Stromal cell of bone marrow (primary cell): ENCODE measurements around the gene ETDC.
A peak's percentile ranks its signal among the peaks of the same experiment; 100 is the strongest.
"Not testable (repeated sequence)": the region's sequence is repeated elsewhere in the genome, so short reads cannot be mapped to it uniquely, and the experiment has no call there.

Experiments used
- DNase-seq: peaks from one replicate; pipeline ENCODE4 v3.0.0-alpha.2; 2012; ENCODE audit warnings: low read depth

Gene ETDC

GRCh38 chrX:135309430-135309923, at the start of gene ETDC:
ETDC (plus strand) TSS chrX:135309480; CDS start chrX:135309480, 0 bp downstream.
- DNase-seq = no peak

DNA sequence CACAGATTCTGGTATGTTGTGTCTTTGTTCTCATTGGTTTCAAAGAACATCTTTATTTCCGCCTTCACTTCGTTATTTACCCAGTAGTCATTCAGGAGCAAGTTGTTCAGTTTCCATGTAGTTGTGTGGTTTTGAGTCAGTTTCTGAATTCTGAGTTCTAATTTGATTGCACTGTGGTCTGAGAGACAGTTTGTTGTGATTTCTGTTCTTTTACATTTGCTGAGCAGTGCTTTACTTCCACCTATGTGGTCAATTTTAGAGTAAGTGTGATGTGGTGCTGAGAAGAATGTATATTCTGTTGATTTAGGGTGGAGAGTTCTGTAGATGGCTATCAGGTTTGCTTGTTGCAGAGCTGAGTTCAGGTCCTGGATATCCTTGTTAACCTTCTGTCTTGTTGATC, 48.3 kb upstream of the ETDC start:
- not testable (repeated sequence) for DNase-seq

GRCh38 chrX:135263376-135263775, 45.9 kb upstream of the ETDC start:
- not testable (repeated sequence) for DNase-seq

- no peak for DNase-seq
Observed at GRCh38 chrX:135264206-135264605, 45.1 kb upstream of the ETDC start.

DNA sequence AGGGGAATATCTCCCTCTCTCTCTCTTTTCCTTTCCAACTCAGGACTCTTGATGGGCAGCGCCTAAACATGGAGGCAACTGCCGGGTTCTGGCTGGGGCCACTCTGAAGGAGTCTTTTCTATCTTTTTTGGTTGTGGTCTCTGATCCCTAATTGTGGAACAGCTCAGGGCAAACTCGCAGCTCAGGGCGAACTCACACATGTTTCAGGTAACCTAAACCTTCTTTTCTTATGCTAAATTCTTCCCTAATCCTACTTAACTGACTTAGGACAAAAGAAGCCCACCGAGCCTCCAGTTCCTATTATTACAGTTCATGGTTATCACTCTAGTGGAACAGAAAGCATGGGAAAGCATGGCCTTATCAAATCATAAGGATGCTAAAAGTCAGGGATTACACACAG, 36.1 kb upstream of the ETDC start:
- no peak for DNase-seq

DNA sequence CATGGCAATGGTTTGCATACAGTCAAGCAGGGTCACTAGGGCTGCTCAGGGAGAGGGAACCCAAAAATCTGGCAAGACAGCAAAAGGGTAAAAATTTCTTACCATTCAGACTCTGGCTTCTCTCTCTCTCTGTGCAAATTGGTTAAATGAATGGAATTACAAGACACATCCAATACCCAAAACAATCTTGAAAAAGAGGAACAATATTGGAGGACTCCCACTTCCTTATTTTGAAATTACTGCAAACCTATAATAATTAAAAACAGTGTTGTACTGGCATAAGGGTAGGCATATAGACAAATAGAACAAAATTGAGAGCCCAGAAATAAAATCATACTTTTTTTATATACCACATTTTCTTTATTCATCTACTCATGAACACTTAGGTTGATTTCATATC, 33.3 kb upstream of the ETDC start:
- no peak for DNase-seq

DNA sequence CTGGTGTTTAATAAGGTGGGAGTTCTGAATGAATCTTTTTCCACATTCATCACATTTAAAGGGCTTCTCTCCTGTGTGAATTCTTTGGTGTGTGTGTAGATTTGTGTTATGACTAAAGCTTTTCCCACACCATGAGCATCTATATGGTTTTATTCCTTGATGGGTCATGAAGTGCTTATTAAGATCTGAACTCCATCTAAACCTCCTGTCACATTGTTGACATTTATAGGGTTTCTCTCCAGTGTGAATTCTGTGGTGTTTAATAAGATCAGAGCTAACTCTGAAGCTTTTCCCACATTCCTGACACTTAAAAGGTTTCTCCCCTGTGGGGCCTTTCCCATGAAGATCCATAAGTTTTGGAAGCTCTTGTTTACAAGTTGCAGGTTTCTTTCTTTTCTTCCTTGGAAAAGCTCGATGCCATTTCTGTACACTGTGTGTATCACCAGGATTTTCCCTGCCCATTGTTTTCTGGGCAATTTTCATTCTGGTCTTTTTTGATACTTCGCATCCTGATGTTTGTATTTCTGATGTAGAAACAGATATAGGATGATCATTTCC, 21.9 kb upstream of the ETDC start:
- no peak for DNase-seq

DNA sequence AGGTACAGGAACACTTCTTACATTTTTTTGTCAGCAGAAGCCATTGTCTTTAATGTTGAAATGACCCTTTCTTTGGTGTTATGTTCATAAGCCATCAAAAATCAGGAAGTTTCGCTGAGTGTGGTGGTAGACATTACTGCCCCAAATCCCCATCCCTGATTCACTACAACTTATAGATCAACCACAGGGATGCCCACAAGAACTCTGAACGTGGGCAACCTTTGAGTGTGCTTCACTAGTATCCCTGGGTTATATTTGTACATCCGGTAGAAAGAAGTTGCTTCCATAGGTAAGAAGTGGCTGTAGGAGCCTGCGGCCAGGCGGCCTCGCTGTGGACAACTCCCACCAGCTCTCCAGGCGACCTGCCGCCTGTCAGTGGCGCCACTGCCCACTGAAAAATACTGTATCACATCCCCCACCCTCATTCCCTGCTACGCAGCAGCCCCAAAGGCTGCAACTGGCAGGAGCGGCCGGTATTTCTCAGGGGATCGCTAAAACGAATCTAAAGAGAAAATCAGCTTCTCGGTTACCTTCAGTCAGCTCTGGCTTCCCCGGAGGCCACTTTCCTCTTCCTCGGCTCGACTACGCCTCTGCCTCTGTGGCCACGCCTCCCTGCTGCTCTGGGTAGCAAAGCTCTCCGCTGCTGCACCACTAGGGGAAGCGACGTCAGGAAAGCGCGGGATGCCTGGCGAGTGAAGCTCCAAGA, 13.9 kb upstream of the ETDC start:
- peak; percentile 4 for DNase-seq

GRCh38 chrX:135295944-135296305, 13.4 kb upstream of the ETDC start:
- no peak for DNase-seq

GRCh38 chrX:135302269-135302873, 6.9 kb upstream of the ETDC start:
- DNase-seq = no peak

DNA sequence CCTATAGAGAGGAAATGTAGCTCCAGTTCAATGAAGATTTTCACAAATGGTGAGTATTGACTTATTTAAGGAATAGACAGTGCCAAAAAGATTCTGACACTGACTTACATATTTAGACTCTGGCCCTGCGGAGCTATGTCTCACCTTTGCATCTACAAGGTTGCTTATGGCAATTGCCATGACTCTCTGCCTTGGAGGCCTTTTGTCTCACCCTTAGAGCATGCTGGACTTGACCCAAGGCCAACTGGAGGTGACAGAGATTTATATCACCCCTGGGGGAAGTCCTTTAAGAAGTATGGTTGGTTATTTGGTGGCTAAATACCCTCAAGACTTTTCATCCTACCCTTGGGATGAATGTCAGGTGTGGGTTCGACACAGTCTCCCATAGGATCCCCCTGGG, 4.5 kb upstream of the ETDC start:
- no peak for DNase-seq

GRCh38 chrX:135307171-135307570, 2.1 kb upstream of the ETDC start:
- no peak for DNase-seq

- DNase-seq = no peak
Observed at GRCh38 chrX:135308345-135308855, 880 bp upstream of the ETDC start.

DNA sequence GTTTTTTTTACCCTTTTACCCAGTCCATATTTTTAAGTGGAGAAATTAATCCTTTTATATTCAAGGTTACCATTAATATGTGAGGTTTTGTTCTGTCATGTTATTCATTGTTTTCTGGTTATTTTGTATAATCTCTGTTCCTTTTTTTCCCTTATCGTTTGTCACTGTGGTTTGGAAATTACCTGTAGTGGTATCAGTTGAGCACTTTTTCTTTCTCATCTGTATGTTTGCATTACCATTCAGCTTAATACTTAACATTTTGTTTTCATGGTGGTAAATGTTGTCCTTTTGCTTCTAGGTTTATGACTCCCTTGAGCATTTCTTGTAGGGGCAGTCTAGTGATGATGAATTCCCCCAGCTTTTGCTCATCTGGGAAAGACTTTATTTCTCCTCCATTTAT, 6.6 kb downstream of the ETDC start:
- DNase-seq = no peak

DNA sequence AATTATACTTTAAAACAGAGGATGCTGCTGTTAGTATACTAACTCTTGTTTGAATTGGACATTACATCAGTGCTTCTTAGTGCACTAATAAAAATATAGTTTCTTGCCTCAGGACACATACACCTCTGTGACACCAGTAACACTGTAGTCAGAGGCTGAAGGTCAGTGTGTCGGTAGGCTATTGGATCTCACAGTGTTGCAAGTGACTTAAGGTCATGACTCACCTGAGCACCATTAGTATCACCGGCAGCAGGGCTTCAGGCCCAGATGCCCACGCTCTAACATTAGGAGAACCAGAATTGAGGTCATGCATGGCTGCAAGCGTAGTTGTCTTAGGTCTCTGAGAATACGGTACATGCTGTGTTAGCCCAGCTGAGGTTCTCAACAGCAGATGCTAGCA, 15.2 kb downstream of the ETDC start:
- no peak for DNase-seq

DNA sequence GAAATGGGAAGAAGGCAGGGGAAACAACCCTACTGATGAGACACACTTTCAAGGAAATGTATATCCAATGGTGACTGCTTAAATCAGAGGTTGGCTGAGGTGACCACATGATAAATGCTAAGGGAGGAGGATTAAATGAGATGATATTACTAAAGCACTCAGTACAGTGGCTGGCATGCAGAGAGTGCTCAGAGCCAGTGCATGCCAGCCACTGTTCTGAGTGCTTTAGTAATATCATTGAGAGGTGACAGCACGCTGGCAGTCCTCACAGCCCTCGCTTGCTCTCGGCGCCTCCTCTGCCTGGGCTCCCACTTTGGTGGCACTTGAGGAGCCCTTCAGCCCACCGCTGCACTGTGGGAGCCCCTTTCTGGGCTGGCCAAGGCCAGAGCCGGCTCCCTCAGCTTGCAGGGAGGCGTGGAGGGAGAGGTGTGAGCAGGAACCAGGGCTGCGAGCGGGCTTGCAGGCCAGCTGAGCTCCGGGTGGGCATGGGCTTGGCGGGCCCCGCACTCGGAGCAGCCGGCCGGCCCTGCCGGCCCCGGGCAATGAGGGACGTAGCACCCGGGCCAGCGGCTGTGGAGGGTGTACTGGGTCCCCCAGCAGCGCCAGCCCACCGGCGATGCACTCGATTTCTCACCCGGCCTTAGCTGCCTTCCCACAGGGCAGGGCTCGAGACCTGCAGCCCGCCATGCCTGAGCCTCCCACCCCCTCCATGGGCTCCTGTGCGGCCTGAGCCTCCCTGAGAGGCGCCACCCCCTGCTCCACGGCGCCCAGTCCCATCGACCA, 15.9 kb downstream of the ETDC start:
- DNase-seq = not testable (repeated sequence)

DNA sequence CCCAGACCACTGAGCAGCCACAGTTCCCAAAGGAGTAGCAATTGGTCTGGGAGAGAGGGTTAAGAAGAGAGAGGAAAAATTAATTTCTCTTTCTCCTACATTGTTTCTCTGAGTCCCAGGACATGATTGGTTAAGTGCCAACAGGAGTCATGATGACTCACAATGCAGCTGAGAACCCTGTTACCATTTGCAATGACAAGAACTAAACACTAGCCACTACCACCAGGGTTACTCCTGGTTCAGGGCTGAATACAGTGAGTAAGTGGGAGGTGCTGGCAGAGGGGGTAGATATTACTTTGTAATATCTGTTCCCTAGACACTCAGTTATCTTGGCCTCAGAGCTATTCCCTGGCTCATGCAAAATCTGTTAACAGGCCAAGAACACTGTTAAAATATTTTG, 18.0 kb downstream of the ETDC start:
- DNase-seq = peak; percentile 85

DNA sequence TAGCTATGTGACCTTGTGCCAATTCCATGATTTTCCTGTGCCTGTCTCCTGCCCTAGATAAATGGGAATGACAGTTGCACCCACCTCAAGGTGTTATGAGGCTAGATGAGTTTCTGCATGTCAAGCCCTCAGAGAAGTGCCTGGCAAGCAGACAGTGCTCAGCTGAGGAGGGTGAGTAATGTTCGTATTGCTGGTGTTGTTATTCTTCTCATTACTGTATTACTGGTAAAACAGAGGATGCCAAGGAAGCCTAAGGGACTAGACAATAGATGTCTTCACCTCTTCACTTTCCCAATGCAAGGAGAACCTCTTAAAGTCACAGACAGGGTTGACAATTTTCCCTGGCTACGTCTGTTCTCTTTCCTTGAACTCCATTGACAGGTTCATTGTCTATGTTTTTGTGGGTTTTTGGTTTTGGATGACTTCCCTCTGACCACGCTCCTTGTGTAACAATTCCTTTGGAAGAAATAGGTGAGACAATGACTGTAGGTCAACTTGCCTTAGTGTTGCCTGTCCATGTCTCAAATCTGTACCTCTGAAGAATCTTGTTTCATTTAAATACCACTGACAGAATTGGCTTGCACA, 19.2 kb downstream of the ETDC start:
- DNase-seq = no peak

DNA sequence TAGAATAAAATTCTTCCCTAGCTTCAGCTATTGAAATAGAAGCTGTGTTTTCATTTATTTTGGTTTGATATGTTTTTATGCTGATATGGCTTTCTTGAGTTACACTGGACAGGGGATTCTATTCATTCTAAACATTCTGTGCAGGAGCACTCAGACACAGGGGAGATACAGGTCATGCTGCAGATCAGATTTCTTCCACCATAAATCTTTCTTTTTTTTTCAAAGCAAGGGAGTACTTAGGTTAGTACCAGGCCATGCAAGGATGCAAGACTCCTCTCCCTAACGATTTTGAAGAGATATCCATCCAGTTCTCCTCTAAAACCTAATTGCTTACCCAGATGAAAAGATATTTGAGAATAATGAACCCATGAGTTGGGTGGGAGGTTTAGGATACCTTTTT, 21.4 kb downstream of the ETDC start:
- no peak for DNase-seq

DNA sequence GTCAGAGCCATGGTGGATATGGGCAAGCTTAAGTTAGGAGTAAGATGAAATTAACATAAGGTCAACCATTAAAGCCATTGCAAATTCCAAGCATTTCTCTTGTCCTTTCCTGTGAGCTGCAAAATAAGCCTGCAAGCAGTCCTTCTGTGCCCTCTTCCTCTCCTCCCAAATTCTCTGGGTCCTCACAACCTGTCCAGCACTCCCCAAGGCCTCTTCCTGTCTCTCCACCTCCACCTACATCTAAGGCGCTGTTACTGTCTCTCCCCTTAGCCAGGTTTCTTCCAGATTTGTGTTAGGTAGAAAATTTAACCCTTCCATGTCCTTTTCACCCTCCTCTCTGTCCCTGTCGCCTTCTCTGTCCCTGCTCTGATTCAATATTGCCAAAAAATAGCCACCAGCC, 22.2 kb downstream of the ETDC start:
- no peak for DNase-seq

GRCh38 chrX:135340831-135341230, 31.6 kb downstream of the ETDC start:
- DNase-seq = no peak

DNA sequence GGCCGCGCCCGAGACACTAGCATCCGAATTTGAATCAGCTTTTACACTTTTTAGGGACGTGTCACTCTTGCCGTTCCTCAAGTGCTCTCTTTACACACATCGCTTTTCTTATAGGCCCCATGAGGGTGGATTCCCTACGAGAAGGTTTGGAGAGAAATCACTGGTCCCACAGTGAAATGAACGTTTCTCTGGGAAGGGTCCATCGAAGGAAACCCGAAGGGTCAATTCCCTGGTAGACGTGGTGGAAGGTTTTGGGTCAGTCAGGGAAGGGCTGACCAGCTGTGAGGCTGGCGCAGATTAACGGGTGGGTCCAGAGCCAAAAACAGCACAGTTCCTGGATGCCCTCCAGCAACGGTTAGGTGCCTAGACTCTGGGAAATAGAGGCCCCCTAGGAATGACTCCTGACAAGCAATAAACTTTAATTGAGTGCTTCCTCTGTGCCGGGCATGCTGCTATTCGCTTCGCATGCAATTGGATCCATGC, 35.9 kb downstream of the ETDC start:
- peak; percentile 36 for DNase-seq
